ENCODE data around the gene PIGH.

PIGH gene

DNA sequence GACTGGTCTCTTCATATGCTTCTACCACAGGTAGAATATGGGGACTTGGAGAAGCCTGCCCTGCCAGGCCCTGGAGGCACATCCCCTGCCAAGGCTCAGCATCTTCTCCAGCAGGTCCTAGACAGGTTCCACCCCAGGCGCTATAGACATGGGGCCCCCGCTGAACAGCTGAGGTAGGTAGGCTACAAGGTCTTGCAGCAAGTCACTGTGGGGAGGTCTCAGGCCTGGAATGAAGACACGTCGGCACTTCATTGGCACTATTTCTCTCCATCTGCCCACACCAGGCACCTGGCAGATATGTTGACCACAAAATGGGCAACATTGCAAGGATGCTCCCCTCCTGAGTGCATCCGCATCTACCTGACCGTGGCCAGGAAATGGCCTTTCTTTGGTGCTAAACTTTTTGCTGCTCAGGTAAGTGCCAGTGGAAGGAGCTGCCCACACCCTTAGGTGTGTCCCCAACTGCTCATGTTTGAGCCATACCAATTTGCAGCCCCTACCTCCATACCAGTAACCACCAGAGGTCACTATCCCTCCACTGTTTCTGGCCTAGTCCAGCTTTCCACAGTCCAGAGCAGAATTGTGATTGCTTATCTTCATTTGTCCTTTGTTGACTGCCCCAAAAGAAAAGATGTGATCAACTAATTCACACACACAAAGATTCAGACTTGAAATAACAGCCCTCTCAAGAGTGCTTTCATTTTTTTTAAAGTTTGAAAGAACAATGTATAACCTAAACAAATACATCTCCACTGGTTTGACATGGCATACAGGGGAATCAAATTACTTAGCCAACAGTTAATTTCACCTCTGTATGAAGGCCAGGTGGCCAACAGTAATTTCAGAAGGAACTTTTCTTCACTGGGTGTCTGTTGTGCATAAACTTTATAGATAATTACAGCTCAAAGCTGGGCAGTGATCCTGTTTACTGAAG is 16.1 kb downstream of the PIGH start:
- DNase-seq (ENCODE audit: low spot score in 2 of 2) (no peak), ATAC-seq (peak; percentile 75)
- H3K9me3 Mint-ChIP-seq: no peaks in the 10 kb centered on the region
- peaks cover 8% of the 10 kb centered on the region for H3K36me3 Mint-ChIP-seq
- no peak overlapping the region for H3K4me3 Mint-ChIP-seq
- no peaks in the 10 kb centered on the region for H3K4me1 Mint-ChIP-seq
- no peak overlapping the region for H3K27ac Mint-ChIP-seq

GRCh38 chr14:67582061-67582460 is 18.0 kb downstream of the PIGH start:
- DNase-seq (ENCODE audit: low spot score in 2 of 2) (no peak), ATAC-seq (no peak)
- peak overlapping the region; percentile 34 for H3K27ac Mint-ChIP-seq
- H3K4me3 Mint-ChIP-seq: no peak overlapping the region
- H3K4me1 Mint-ChIP-seq: no peaks in the 10 kb centered on the region
- H3K9me3 Mint-ChIP-seq: no peaks in the 10 kb centered on the region
- no peaks in the 10 kb centered on the region for H3K36me3 Mint-ChIP-seq

- Mint-ChIP-seq H3K4me1 (no peaks in the 10 kb centered on the region), H3K36me3 (no peaks in the 10 kb centered on the region), H3K9me3 (no peaks in the 10 kb centered on the region), H3K4me3 (no peak overlapping the region), H3K27ac (peak overlapping the region; percentile 34)
- DNase-seq (ENCODE audit: low spot score in 2 of 2) (no peak), ATAC-seq (no peak)
Measured at GRCh38 chr14:67581643-67582042, 18.4 kb downstream of the PIGH start.

DNA sequence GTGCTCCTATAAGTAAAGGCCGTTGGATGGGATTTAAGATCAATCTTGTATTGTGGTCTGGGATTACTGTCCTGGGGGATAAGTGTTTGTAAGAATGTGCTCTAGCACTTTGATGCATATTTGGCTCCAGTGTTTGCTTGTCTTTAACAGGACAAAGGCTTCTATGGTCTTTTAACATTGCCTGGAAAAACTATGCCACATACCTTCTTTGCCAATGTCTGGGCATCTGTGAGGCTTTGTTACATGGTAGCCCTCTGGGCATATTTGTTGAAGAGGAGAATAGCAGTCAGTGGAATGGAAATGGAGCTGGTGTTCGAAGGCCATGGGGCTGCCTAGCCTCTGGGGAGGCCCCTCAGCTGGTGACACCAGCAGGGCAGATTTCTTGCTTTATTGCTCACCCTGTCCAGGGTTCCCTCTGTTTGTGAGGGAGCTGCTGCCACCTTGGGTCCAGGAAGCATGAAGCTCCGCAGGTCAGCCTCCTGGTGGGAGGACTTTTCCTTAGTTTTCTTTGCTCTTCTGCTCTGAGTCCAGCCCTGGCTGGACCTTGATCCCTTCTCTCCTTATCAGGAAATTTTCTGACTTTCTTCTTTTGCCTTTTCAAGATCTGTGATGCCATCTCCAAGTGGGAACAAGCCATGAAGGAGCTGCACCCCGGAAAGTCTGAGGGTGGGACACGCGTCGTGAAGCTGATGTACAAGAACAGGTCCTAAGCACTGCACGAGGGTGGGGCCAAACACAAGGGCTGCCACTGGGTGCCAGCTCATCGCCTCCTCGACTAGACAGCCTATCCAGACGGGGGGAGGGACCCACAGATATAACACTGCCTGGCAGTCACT is 19.5 kb downstream of the PIGH start:
- no peak for DNase-seq (ENCODE audit: low spot score in 2 of 2)
- H3K27ac Mint-ChIP-seq: no peak overlapping the region
- no peaks in the 10 kb centered on the region for H3K4me1 Mint-ChIP-seq

GRCh38 chr14:67579636-67580035 is 20.4 kb downstream of the PIGH start:
- no peaks in the 10 kb centered on the region for H3K4me1 Mint-ChIP-seq
- H3K36me3 Mint-ChIP-seq: no peaks in the 10 kb centered on the region
- no peak overlapping the region for H3K27ac Mint-ChIP-seq

More for the DNA sequence above, 19.5 kb downstream of the PIGH start:
- Mint-ChIP-seq H3K36me3 (no peaks in the 10 kb centered on the region), H3K9me3 (no peaks in the 10 kb centered on the region), H3K4me3 (no peak overlapping the region)
- ATAC-seq: no peak

GRCh38 chr14:67579040-67579439 is 21.0 kb downstream of the PIGH start:
- H3K36me3 Mint-ChIP-seq: no peaks in the 10 kb centered on the region
- H3K4me3 Mint-ChIP-seq: no peak overlapping the region
- no peaks in the 10 kb centered on the region for H3K9me3 Mint-ChIP-seq
- DNase-seq (ENCODE audit: low spot score in 2 of 2) (no peak), ATAC-seq (no peak)
- no peak overlapping the region for H3K27ac Mint-ChIP-seq
- no peaks in the 10 kb centered on the region for H3K4me1 Mint-ChIP-seq

More at GRCh38 chr14:67579636-67580035, 20.4 kb downstream of the PIGH start:
- H3K9me3 Mint-ChIP-seq: no peaks in the 10 kb centered on the region
- no peak for DNase-seq (ENCODE audit: low spot score in 2 of 2)
- no peak overlapping the region for H3K4me3 Mint-ChIP-seq
- ATAC-seq: no peak

DNA sequence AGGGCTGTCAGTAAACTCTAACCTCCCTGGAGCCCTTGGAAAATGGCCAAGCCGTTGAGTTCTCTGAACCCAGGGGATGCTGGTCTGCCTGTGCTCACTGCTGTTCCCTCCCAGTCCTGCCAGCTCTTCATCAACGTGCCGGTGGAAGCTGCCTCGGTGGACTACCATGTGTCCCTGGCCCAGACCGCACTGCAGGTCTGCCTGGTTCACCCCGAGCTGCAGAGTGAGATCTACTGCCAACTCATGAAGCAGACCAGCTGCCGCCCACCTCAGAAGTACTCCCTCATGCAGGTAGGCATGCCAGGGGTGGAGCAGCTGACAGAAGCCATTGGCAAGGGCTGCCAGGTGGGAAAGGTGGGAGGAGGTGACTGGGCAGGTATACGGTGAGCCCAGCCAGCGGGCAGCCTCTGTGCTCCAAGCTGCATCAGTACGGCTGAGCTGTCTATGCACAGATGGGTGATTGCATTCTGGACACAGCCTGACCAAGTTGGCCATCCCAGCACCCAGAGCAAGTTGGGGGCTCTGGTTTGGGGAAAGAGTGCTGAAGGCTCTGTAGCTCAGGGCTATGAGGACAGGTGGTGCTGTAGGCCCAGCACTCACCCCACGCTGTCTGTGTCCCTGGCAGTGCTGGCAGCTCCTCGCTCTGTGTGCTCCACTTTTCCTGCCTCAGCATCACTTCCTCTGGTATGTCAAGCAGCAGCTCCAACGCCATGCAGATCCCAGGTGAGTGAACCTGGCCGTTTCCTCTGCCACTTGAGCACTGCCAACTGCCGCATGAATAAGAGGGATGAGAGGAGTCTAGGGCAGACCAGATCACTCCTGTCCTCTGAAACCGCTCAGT is 21.9 kb downstream of the PIGH start:
- Mint-ChIP-seq H3K27ac (no peak overlapping the region), H3K36me3 (no peaks in the 10 kb centered on the region), H3K9me3 (no peaks in the 10 kb centered on the region), H3K4me1 (no peaks in the 10 kb centered on the region), H3K4me3 (no peak overlapping the region)
- ATAC-seq (peak; percentile 11), DNase-seq (ENCODE audit: low spot score in 2 of 2) (no peak)

DNA sequence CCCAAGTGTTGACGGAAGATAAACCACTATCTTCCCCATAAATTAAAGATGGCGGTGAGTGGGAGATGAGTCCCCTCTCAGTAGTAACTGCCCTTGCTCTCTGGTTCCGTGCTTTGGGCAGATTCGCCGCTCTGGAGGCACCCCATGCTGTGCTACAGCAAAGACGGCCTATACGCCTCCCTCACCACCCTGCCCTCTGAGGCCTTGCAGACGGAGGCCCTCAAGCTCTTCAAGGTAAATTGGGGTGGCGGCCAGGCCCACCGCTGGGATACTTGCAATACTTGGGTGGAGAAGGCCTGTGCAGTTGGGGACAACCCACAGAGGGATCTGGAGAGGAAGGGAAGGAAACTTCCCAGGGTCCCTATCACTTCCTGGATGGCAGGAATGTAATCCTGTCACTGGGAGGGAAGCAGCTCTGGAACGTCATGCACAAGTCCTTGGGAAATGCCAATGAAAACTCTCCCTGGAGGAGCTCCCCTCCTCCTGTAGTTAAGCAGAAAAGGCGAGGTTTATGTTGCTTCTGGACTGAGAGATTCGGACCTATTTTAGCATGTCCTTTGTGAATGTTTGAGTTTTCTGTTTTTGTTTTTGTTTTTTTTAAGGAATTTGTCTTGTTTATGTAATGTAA is 22.8 kb downstream of the PIGH start:
- DNase-seq (ENCODE audit: low spot score in 2 of 2) (no peak), ATAC-seq (no peak)
- Mint-ChIP-seq H3K4me1 (no peaks in the 10 kb centered on the region), H3K4me3 (no peak overlapping the region), H3K36me3 (no peaks in the 10 kb centered on the region), H3K27ac (no peak overlapping the region), H3K9me3 (no peaks in the 10 kb centered on the region)

DNA sequence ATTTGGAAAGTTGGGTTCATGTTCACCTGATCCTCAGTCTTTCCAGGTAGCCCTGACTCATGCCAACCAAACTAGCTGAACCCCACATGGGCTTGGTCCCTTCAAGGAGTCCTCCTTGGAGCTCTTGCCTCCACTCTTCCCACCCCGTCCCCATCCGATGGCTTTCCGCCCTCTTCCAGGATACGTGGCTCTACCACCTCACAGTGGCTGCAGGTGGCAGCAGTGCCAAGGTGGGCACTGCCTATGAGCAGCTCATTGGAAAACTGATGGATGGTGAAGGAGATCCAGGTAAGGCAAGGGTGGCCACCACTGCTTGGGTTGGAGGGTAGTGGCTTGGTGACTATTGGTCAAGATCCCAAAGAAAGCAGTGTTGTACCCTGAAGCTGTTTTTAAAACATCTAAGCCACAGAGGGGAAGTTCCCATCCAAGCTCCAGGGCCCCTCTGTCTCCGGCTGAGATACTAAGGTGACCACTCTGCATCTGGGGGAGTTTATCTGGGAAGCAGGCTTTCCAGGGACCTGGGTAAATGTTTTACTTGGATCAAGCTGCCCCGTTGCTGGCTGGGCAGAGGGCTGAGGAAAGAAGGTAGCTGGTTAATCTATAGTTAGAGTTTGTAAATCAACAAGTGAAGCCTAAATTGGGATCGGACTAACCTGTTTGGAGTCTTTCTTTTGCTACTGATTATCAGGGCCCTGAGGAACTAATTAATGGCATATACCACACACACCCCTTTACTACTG is 23.7 kb downstream of the PIGH start:
- no peaks in the 10 kb centered on the region for H3K9me3 Mint-ChIP-seq
- H3K36me3 Mint-ChIP-seq: no peaks in the 10 kb centered on the region
- DNase-seq (ENCODE audit: low spot score in 2 of 2) (no peak), ATAC-seq (no peak)
- H3K4me3 Mint-ChIP-seq: no peak overlapping the region
- H3K27ac Mint-ChIP-seq: no peak overlapping the region
- H3K4me1 Mint-ChIP-seq: peaks cover 2% of the 10 kb centered on the region

- peaks cover 7% of the 10 kb centered on the region for H3K4me1 Mint-ChIP-seq
- no peaks in the 10 kb centered on the region for H3K9me3 Mint-ChIP-seq
- H3K27ac Mint-ChIP-seq: no peak overlapping the region
- ATAC-seq: no peak
- H3K36me3 Mint-ChIP-seq: no peaks in the 10 kb centered on the region
- no peak overlapping the region for H3K4me3 Mint-ChIP-seq
- no peak for DNase-seq (ENCODE audit: low spot score in 2 of 2)
Measured at GRCh38 chr14:67575684-67576083, 24.4 kb downstream of the PIGH start.

DNA sequence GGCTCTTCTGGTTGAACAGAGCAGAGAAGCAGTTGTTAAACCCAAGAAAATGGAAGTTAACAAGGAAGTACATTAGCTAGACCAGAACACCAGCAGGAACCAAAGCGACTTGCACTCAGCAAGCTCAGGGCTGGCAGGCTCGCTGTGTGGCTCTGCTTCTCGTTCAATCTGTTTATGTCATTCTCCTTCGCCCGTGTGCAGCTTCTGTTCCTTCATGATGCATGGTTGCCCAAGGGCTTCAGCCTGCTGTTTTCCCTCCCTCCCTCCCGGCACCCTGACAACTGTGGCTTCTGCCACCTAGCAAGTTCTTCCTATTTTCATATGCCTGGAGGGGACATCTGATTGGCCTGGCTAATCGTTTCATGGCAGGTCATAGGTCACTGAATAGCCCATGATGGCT is 25.3 kb downstream of the PIGH start:
- Mint-ChIP-seq H3K27ac (no peak overlapping the region), H3K4me1 (peaks cover 7% of the 10 kb centered on the region), H3K9me3 (no peaks in the 10 kb centered on the region), H3K4me3 (no peak overlapping the region), H3K36me3 (no peaks in the 10 kb centered on the region)
- ATAC-seq (no peak), DNase-seq (ENCODE audit: low spot score in 2 of 2) (no peak)

GRCh38 chr14:67574156-67574555 is 25.9 kb downstream of the PIGH start:
- H3K4me1 Mint-ChIP-seq: peaks cover 7% of the 10 kb centered on the region
- no peak overlapping the region for H3K27ac Mint-ChIP-seq
- DNase-seq (ENCODE audit: low spot score in 2 of 2) (no peak), ATAC-seq (no peak)
- no peaks in the 10 kb centered on the region for H3K9me3 Mint-ChIP-seq
- H3K4me3 Mint-ChIP-seq: no peak overlapping the region
- H3K36me3 Mint-ChIP-seq: no peaks in the 10 kb centered on the region

- Mint-ChIP-seq H3K9me3 (no peaks in the 10 kb centered on the region), H3K36me3 (no peaks in the 10 kb centered on the region), H3K4me3 (no peak overlapping the region), H3K4me1 (peaks cover 7% of the 10 kb centered on the region), H3K27ac (peak overlapping the region; percentile 6)
- DNase-seq (ENCODE audit: low spot score in 2 of 2): no peak
- ATAC-seq: no peak
Measured at GRCh38 chr14:67573228-67574010, 26.6 kb downstream of the PIGH start.

Data from stimulated activated effector memory CD8-positive, alpha-beta T cell treated with anti-CD3 and anti-CD28 coated beads, Interleukin-12 subunit alpha, Interleukin-12 subunit beta, amount 100 ng/mL, for 72 hours (primary cell).